Fibroblast of the aortic adventitia (primary cell): ENCODE measurements around the gene ZNF543. TPM values are rescaled to one million over a fixed set of nuclear protein-coding genes. Genes with fewer than 3 reads are reported as not detected.

Experiments used
- DNase-seq: peaks from one replicate; pipeline ENCODE4 v3.0.0-alpha.2; 2010; ENCODE audit warnings: low read depth
- H3K4me3 ChIP-seq: 2 replicates; pipeline ENCODE4 v1.5.1; 2011; ENCODE audit warnings: low read depth, mild to moderate bottlenecking, control low read depth, low read length, moderate library complexity
- CTCF ChIP-seq: IDR thresholded peaks from 2 replicates; pipeline ENCODE4 v1.5.1; 2011; ENCODE audit warnings: mild to moderate bottlenecking, low read length, control low read depth, inconsistent platforms; ENCODE audit not compliant: insufficient read depth
- total RNA-seq: library from RNA; depleted of rRNA; stranded (reverse); fragments of >200 nt; gene quantifications from 2 replicates; pipeline ENCODE4 v1.2.3, GENCODE V29; 2012; ENCODE audit warnings: low replicate concordance

ZNF543 gene
- total RNA-seq, 1 donor: 9.4 TPM

- TF ChIP-seq CTCF: no peak
- H3K4me3 ChIP-seq: no peak overlapping the region
- peak; percentile 27 for DNase-seq
Observed at GRCh38 chr19:57338877-57339276, 18.6 kb downstream of the ZNF543 start.

GRCh38 chr19:57342582-57342981 is 22.3 kb downstream of the ZNF543 start:
- DNase-seq: no peak
- H3K4me3 ChIP-seq: no peak overlapping the region
- no peak for TF ChIP-seq CTCF

- peak; percentile 75 for DNase-seq
- no peak overlapping the region for H3K4me3 ChIP-seq
- no peak for TF ChIP-seq CTCF
Observed at GRCh38 chr19:57348136-57348535, 27.9 kb downstream of the ZNF543 start.

- peak; percentile 95 for DNase-seq
- TF ChIP-seq CTCF: no peak
- peak within 1 kb of the TSS; percentile 100 for H3K4me3 ChIP-seq
Observed at GRCh38 chr19:57350877-57351805, 30.9 kb downstream of the ZNF543 start, which contains the start of gene ZNF304. Gene ZNF304, plus strand, starts transcription at chr19:57351271. Its CDS starts 394 bp downstream, at chr19:57351665.

- H3K4me3 ChIP-seq: peak overlapping the region; percentile 100
- peak; percentile 2 for DNase-seq
- TF ChIP-seq CTCF: no peak
Observed at GRCh38 chr19:57351867-57352266, 31.6 kb downstream of the ZNF543 start.

- DNase-seq: no peak
- TF ChIP-seq CTCF: no peak
- H3K4me3 ChIP-seq: no peak overlapping the region
Observed at GRCh38 chr19:57355916-57356315, 35.6 kb downstream of the ZNF543 start.
